HCT116 (cell line): ENCODE data around the gene HK2. TPM values are rescaled to one million over a fixed set of nuclear protein-coding genes. Genes with fewer than 3 reads are reported as not detected.

Experiments used
- ATAC-seq: fragments of 200-7000 bp; cut with Tn5 transposase; 2 replicates; pipeline ENCODE4 v1.9.1; 2020; ENCODE audit warnings: mild to moderate bottlenecking, moderate library complexity
- Bru-seq: library from RNA; stranded (reverse); fragments of 400-500 nt; gene quantifications from one replicate; lab custom pipeline; 2021; lab: Mats Ljungman, UMichigan
- BruChase-seq, 2 experiments: library from RNA; stranded (reverse); fragments of 400-500 nt; gene quantifications; one replicate each; lab custom pipeline; 2021; lab: Mats Ljungman, UMichigan
- BruUV-seq: library from RNA; stranded (reverse); fragments of 400-500 nt; replicated peaks from 2 replicates; lab custom pipeline; 2021; lab: Mats Ljungman, UMichigan
- CTCF ChIA-PET: fragments of 300-600 bp; sonication (Branson Sonifier 250); formaldehyde crosslinking; loops from one replicate; lab custom pipeline; 2021; ENCODE audit warnings: antibody characterized with exemption; lab: Charles Lee
- POLR2A ChIA-PET: fragments of 300-600, 350-600 bp; sonication (Branson Sonifier 250); formaldehyde crosslinking; loops from one replicate; lab custom pipeline; 2021; ENCODE audit warnings: antibody characterized with exemption; lab: Charles Lee
- RAD21 ChIA-PET, 2 experiments: fragments of 300-600 bp; sonication (Branson Sonifier 250); formaldehyde crosslinking; loops; one replicate each; lab custom pipeline; 2023; ENCODE audit warnings: low total read pairs in 2 of 2; ENCODE audit not compliant: uncharacterized antibody in 2 of 2, unreplicated experiment in 2 of 2, low non-redundant PET in 1 of 2; lab: Charles Lee
- DNase-seq: peaks from one replicate; pipeline ENCODE4 v3.0.0-alpha.2; 2010; ENCODE audit warnings: low read depth, low spot score
- H2AFZ ChIP-seq: fragments of 200-600 bp; shearing (Covaris generic), sonication (generic); 2 replicates; pipeline ENCODE4 v1.6.1; 2017; ENCODE audit warnings: low read depth, mixed run types, mixed read lengths, antibody characterized with exemption, low read length; ENCODE audit not compliant: poor library complexity, severe bottlenecking
- H3K27ac ChIP-seq: 2 replicates; pipeline ENCODE4 v1.5.1; 2012; ENCODE audit warnings: low read depth, low read length
- H3K27me3 ChIP-seq: fragments of 200-600 bp; sonication (generic); 2 replicates; pipeline ENCODE4 v1.6.1; 2016; ENCODE audit warnings: mixed run types, low read length, mixed read lengths; ENCODE audit not compliant: insufficient read depth
- H3K36me3 ChIP-seq, 2 experiments: fragments of 200-500 bp in 1 of 2; fragments of 200-600 bp in 1 of 2; sonication (Bioruptor generic) in 1 of 2; sonication (generic) in 1 of 2; 2 replicates each; pipeline versions ENCODE4 v1.5.1 to v1.6.1; 2014 to 2016; ENCODE audit warnings: low read length in 2 of 2, inconsistent platforms in 1 of 2, mixed read lengths in 1 of 2, mixed run types in 1 of 2; ENCODE audit not compliant: insufficient read depth in 2 of 2, control insufficient read depth in 1 of 2
- H3K4me1 ChIP-seq, 2 experiments: fragments of 200-600 bp in 1 of 2; sonication (generic) in 1 of 2; 2 replicates each; pipeline versions ENCODE4 v1.5.1 to v1.6.1; 2012 to 2017; ENCODE audit warnings: low read length in 2 of 2, inconsistent platforms in 1 of 2, mild to moderate bottlenecking in 1 of 2, mixed read lengths in 1 of 2, mixed run types in 1 of 2, moderate library complexity in 1 of 2; ENCODE audit not compliant: insufficient read depth in 2 of 2, control insufficient read depth in 1 of 2
- H3K4me2 ChIP-seq: fragments of 200-600 bp; sonication (generic); 2 replicates; pipeline ENCODE4 v1.6.1; 2017; ENCODE audit warnings: mixed run types, low read length, mixed read lengths
- H3K4me3 ChIP-seq, 2 experiments: fragments of 200-600 bp in 1 of 2; sonication (generic) in 1 of 2; replicated peaks in 1 of 2; 2 replicates each; pipeline ENCODE4 v1.5.1; 2011 to 2016; ENCODE audit warnings: low read length in 2 of 2, control low read depth in 1 of 2, low read depth in 1 of 2, mild to moderate bottlenecking in 1 of 2, mixed read lengths in 1 of 2, mixed run types in 1 of 2
- H3K79me2 ChIP-seq: fragments of 200-600 bp; sonication (generic); 2 replicates; pipeline ENCODE4 v1.6.1; 2017; ENCODE audit warnings: mild to moderate bottlenecking, mixed run types, low read length, moderate library complexity, mixed read lengths; ENCODE audit not compliant: insufficient read depth
- H3K9ac ChIP-seq: fragments of 200-600 bp; sonication (generic); 2 replicates; pipeline ENCODE4 v1.6.1; 2016; ENCODE audit warnings: low read length, mixed read lengths
- H3K9me2 ChIP-seq: fragments of 200-600 bp; sonication (generic), shearing (Covaris generic); 2 replicates; pipeline ENCODE4 v1.6.1; 2017; ENCODE audit warnings: mixed run types, mild to moderate bottlenecking, moderate library complexity; ENCODE audit not compliant: insufficient read depth
- H3K9me3 ChIP-seq, 2 experiments: fragments of 200-500 bp in 1 of 2; fragments of 200-600 bp in 1 of 2; sonication (Bioruptor generic) in 1 of 2; sonication (generic) in 1 of 2; 2 replicates each; pipeline ENCODE4 v1.6.1; 2014 to 2017; ENCODE audit warnings: low read length in 2 of 2, mixed read lengths in 2 of 2, inconsistent platforms in 1 of 2, low read depth in 1 of 2, mild to moderate bottlenecking in 1 of 2, mixed run types in 1 of 2, moderate library complexity in 1 of 2; ENCODE audit not compliant: control insufficient read depth in 1 of 2, insufficient read depth in 1 of 2
- H4K20me1 ChIP-seq: fragments of 200-600 bp; sonication (generic), shearing (Covaris generic); 2 replicates; pipeline ENCODE4 v1.6.1; 2017; ENCODE audit warnings: mixed run types, mild to moderate bottlenecking, moderate library complexity; ENCODE audit not compliant: insufficient read depth
- EGR1 ChIP-seq: IDR thresholded peaks from 2 replicates; pipeline ENCODE4 v1.6.1; 2012; ENCODE audit warnings: low read depth
- MAX ChIP-seq: IDR thresholded peaks from 2 replicates; pipeline ENCODE4 v1.6.1; 2012
- POLR2A ChIP-seq: IDR thresholded peaks from 2 replicates; pipeline ENCODE4 v1.7.0; 2011; ENCODE audit warnings: borderline replicate concordance; ENCODE audit not compliant: insufficient read depth, insufficient read length; ENCODE audit errors: extremely low read depth
- POLR2AphosphoS5 ChIP-seq: IDR thresholded peaks from 2 replicates; pipeline ENCODE4 v1.6.1; 2011; ENCODE audit warnings: mild to moderate bottlenecking, low read depth, low read length, moderate library complexity
- SIN3A ChIP-seq: IDR thresholded peaks from 2 replicates; pipeline ENCODE4 v1.6.1; 2012; ENCODE audit warnings: low read depth
- SP1 ChIP-seq: IDR thresholded peaks from 2 replicates; pipeline ENCODE4 v1.6.1; 2012; ENCODE audit warnings: low read depth
- TCF7L2 ChIP-seq: IDR thresholded peaks from 2 replicates; pipeline ENCODE4 v1.7.0; 2011; ENCODE audit warnings: borderline replicate concordance, inconsistent platforms; ENCODE audit not compliant: insufficient read depth, insufficient read length; ENCODE audit errors: extremely low read depth
- intact Hi-C: fragments of 100-400 bp; cut with micrococcal nuclease; formaldehyde crosslinking; loops from 2 replicates; pipeline ENCODE4 v1.10.0; 2022
- long read RNA-seq: library from polyadenylated mRNA; unstranded; transcript quantifications from one replicate; pipeline ENCODE4 v2.0.0, GENCODE V29; 2021; ENCODE audit not compliant: unreplicated experiment
- polyA plus RNA-seq: library from polyadenylated mRNA; unstranded; fragments of >200 nt; gene quantifications from 2 replicates; pipeline ENCODE4 v1.2.1, GENCODE V29; 2012; ENCODE audit warnings: missing spikeins
- total RNA-seq: library from RNA; stranded (reverse); gene quantifications from one replicate; pipeline ENCODE4 v1.2.1, GENCODE V29; 2021; ENCODE audit not compliant: unreplicated experiment

The HK2 gene
- total RNA-seq (42.5 TPM), Bru-seq, nascent RNA (percentile 74 among the genes with signal in this experiment), BruChase-seq, experiment 1, labeled RNA remaining after a 6-hour chase (percentile 85 among the genes with signal in this experiment), BruChase-seq, experiment 2, labeled RNA remaining after a 2-hour chase (percentile 70 among the genes with signal in this experiment)
- 53.6 and 66.0 TPM in 2 replicates for polyA plus RNA-seq
- long read RNA-seq, full-length matches to known transcripts, result 21 of 52 reads
- long read RNA-seq, partial matches to known transcripts, result 29 of 52 reads
- long read RNA-seq, other reads (novel, unspliced or antisense), result 2 of 52 reads

GRCh38 chr2:74833418-74834233 is at the start of gene HK2:
TSS of gene HK2 (plus strand) at chr2:74834127. CDS start at chr2:74834581, 454 bp downstream.
- Histone ChIP-seq H3K9me2 (no peaks in the 10 kb centered on the region), H3K36me3 (peaks cover 0 to 4% of the 10 kb centered on the region in 2 experiments; a peak in 1 of 4 replicates), H3K4me3 (peak within 1 kb of the TSS; percentile 91 to 92), H3K27ac (peak within 1 kb of the TSS; percentile 73), H2AFZ (no peak within 1 kb of the TSS), H3K4me1 (peaks cover 14 to 32% of the 10 kb centered on the region in 2 experiments; a peak in 3 of 4 replicates), H3K9me3 (no peaks in the 10 kb centered on the region), H4K20me1 (peaks cover 6% of the 10 kb centered on the region; the same call in 1 of the 2 replicates), H3K27me3 (no peaks in the 10 kb centered on the region), H3K79me2 (peaks cover 44% of the 10 kb centered on the region), H3K9ac (peak within 1 kb of the TSS; percentile 96), H3K4me2 (peak within 1 kb of the TSS; percentile 94)
- POLR2A ChIA-PET, result no interaction called here
- ATAC-seq, result peak; percentile 89
- RAD21 ChIA-PET, result interaction anchor here in 1 of 2 experiments (0.6 kb wide), 1 partner anchor 235 kb away, joined by 7 read pairs; no protein-coding TSS in a partner anchor
- CTCF ChIA-PET, result interaction anchor here (1.1 kb wide), 1 partner anchor 118 kb away, joined by 3 read pairs; no protein-coding TSS in a partner anchor
- TF ChIP-seq POLR2A (no peak), MAX (peak; percentile 79), EGR1 (no peak), TCF7L2 (peak; percentile 40), SP1 (peak; percentile 79), POLR2AphosphoS5 (peak; percentile 44), SIN3A (peak; percentile 89)
- intact Hi-C loops, result loop anchor here (1.0 kb wide), 1 partner anchor 118 kb away; no protein-coding TSS in a partner anchor
- peak; percentile 68 for DNase-seq
- no TSS peak for BruUV-seq
